KMS-11 (cell line): ENCODE results near the gene PATJ.

ENCODE experiments used
- H2AFZ ChIP-seq: fragments of 200-600 bp; sonication (generic); 2 replicates; pipeline ENCODE4 v1.6.1; 2016; ENCODE audit warnings: antibody characterized with exemption, mixed run types, low read depth
- H3K27ac ChIP-seq: fragments of 200-600 bp; sonication (generic); 2 replicates; pipeline ENCODE4 v1.6.1; 2016; ENCODE audit warnings: mild to moderate bottlenecking, mixed run types
- H3K27me3 ChIP-seq: fragments of 200-600 bp; sonication (generic); 2 replicates; pipeline ENCODE4 v1.6.1; 2017; ENCODE audit warnings: mild to moderate bottlenecking, low read depth, mixed run types, moderate library complexity; ENCODE audit not compliant: insufficient read depth
- H3K36me3 ChIP-seq: fragments of 200-600 bp; sonication (generic); 2 replicates; pipeline ENCODE4 v1.6.1; 2017; ENCODE audit warnings: mild to moderate bottlenecking, mixed run types; ENCODE audit not compliant: insufficient read depth
- H3K4me1 ChIP-seq: fragments of 200-600 bp; sonication (generic); 2 replicates; pipeline ENCODE4 v1.6.1; 2016; ENCODE audit warnings: mild to moderate bottlenecking, low read depth, mixed run types; ENCODE audit not compliant: poor library complexity, severe bottlenecking
- H3K4me2 ChIP-seq: fragments of 200-600 bp; sonication (generic); 2 replicates; pipeline ENCODE4 v1.7.0; 2016; ENCODE audit warnings: mild to moderate bottlenecking, mixed run types
- H3K4me3 ChIP-seq: fragments of 200-600 bp; sonication (generic); IDR thresholded peaks from 2 replicates; pipeline ENCODE4 v1.6.1; 2017; ENCODE audit warnings: low read depth, low read length, mixed read lengths; ENCODE audit not compliant: insufficient read depth
- H3K79me2 ChIP-seq: fragments of 200-600 bp; sonication (generic); 2 replicates; pipeline ENCODE4 v1.6.1; 2016; ENCODE audit warnings: low read depth, mixed run types; ENCODE audit not compliant: insufficient read depth
- H3K9ac ChIP-seq: fragments of 200-600 bp; sonication (generic); 2 replicates; pipeline ENCODE4 v1.6.1; 2016; ENCODE audit warnings: mild to moderate bottlenecking, mixed run types
- H4K20me1 ChIP-seq: fragments of 200-600 bp; sonication (generic); 2 replicates; pipeline ENCODE4 v1.6.1; 2016; ENCODE audit warnings: mild to moderate bottlenecking, mixed run types; ENCODE audit not compliant: insufficient read depth
- TF ChIP-seq, protein P1 (sequence below): fragments of 200-600 bp; sonication (generic); conservative IDR thresholded peaks from 2 replicates; pipeline ENCODE4 v1.6.1; 2017; ENCODE audit warnings: low read depth, mild to moderate bottlenecking, antibody characterized with exemption, low read length, moderate library complexity, mixed read lengths

Gene PATJ

DNA sequence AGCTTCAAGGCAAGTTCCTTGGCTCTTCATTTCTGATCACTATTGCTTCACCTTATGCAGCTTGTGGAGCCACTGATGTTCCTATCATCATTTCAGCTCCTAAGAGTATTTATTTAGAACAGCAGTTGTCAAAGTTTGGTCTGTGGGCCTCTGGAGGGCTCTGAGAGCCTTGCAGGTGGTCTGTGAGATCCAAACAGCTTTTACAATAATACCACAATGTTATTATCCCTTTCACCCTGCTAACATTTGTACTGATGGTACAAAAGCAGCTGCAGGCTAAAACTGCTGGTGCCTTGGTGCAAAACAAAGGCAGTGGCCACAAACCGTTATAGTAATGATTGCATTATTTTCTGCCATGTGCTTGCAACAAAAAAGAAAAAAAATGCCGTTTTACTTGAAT, 33.8 kb downstream of the PATJ start:
- no peak overlapping the region for H3K4me3 ChIP-seq
- no peaks in the 10 kb centered on the region for H3K79me2 ChIP-seq
- TF ChIP-seq, protein P1, sequence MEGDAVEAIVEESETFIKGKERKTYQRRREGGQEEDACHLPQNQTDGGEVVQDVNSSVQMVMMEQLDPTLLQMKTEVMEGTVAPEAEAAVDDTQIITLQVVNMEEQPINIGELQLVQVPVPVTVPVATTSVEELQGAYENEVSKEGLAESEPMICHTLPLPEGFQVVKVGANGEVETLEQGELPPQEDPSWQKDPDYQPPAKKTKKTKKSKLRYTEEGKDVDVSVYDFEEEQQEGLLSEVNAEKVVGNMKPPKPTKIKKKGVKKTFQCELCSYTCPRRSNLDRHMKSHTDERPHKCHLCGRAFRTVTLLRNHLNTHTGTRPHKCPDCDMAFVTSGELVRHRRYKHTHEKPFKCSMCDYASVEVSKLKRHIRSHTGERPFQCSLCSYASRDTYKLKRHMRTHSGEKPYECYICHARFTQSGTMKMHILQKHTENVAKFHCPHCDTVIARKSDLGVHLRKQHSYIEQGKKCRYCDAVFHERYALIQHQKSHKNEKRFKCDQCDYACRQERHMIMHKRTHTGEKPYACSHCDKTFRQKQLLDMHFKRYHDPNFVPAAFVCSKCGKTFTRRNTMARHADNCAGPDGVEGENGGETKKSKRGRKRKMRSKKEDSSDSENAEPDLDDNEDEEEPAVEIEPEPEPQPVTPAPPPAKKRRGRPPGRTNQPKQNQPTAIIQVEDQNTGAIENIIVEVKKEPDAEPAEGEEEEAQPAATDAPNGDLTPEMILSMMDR: no peak
- no peaks in the 10 kb centered on the region for H3K36me3 ChIP-seq
- H3K4me2 ChIP-seq: no peak overlapping the region
- H3K27ac ChIP-seq: no peak overlapping the region
- H2AFZ ChIP-seq: no peak overlapping the region
- H4K20me1 ChIP-seq: no peaks in the 10 kb centered on the region
- no peaks in the 10 kb centered on the region for H3K27me3 ChIP-seq
- no peaks in the 10 kb centered on the region for H3K4me1 ChIP-seq
- no peak overlapping the region for H3K9ac ChIP-seq

DNA sequence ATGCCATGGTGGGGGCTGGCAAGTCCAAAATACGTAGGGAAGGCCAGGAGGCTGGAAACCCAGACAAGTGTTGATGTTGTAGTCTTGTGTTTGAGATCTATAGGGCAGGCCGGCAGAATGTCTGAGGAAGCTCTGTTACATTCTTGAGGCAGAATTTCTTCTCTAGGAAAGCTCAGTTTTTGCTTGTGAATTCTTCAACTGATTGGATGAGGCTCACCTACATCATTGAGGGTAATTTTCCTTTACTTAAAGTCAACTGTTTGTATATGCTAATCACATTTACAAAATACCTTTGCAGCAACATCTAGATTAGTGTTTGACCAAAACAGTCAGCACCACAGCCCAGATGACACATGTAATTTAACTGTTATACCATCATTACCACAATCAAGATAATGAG, 37.0 kb downstream of the PATJ start:
- no peaks in the 10 kb centered on the region for H3K36me3 ChIP-seq
- H3K4me2 ChIP-seq: no peak overlapping the region
- H3K27me3 ChIP-seq: no peaks in the 10 kb centered on the region
- H3K79me2 ChIP-seq: no peaks in the 10 kb centered on the region
- H3K4me3 ChIP-seq: no peak overlapping the region
- no peak overlapping the region for H2AFZ ChIP-seq
- TF ChIP-seq, protein P1: no peak
- no peaks in the 10 kb centered on the region for H3K4me1 ChIP-seq
- H3K27ac ChIP-seq: no peak overlapping the region
- H3K9ac ChIP-seq: no peak overlapping the region
- no peaks in the 10 kb centered on the region for H4K20me1 ChIP-seq

DNA sequence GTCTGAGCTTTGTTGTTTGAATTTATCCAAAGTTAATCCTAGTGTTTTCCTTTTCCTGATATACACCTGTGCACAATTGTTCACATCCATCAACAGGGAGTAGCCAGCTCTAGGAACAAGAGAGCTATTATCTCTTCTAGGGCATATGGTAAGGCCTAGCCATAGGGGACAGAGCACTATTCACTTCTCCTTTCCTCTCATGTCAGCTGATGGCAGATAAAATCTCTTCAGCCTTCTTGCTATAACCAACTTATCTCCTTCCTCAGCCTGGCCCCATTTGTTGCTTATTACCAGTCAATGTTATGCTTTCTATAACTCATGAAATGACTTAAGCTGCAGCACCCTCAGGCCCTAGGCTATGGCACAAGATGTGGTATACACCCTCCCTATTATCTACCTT, 38.9 kb downstream of the PATJ start:
- no peaks in the 10 kb centered on the region for H3K4me1 ChIP-seq
- no peaks in the 10 kb centered on the region for H3K27me3 ChIP-seq
- H2AFZ ChIP-seq: no peak overlapping the region
- no peak overlapping the region for H3K9ac ChIP-seq
- no peak overlapping the region for H3K27ac ChIP-seq
- no peaks in the 10 kb centered on the region for H3K79me2 ChIP-seq
- TF ChIP-seq, protein P1: no peak
- no peaks in the 10 kb centered on the region for H3K36me3 ChIP-seq
- no peak overlapping the region for H3K4me3 ChIP-seq
- H3K4me2 ChIP-seq: no peak overlapping the region
- no peaks in the 10 kb centered on the region for H4K20me1 ChIP-seq

DNA sequence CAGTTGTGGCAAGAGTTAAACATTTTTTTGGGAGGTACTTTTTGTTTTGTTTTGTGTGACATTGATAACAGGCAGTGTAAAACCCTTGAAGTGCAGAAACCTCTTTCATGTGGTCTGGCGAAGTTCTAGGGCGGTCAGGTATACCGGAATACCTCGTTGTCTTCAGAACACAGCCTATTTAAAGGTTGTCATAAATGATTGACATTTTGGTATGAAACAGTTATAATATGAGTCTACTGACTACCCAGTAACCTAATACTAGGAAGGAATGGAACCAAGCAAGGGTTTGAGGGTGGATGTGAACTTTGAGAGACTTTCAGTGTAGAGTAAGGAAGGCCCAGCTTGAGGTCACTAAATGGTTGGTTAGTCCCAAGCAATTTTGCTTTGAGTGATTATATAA, 40.5 kb downstream of the PATJ start:
- Histone ChIP-seq H3K4me1 (no peaks in the 10 kb centered on the region), H3K4me2 (no peak overlapping the region), H4K20me1 (no peaks in the 10 kb centered on the region), H3K79me2 (no peaks in the 10 kb centered on the region), H3K9ac (no peak overlapping the region), H2AFZ (no peak overlapping the region), H3K27ac (no peak overlapping the region), H3K36me3 (no peaks in the 10 kb centered on the region), H3K4me3 (no peak overlapping the region), H3K27me3 (no peaks in the 10 kb centered on the region)
- TF ChIP-seq, protein P1: no peak

DNA sequence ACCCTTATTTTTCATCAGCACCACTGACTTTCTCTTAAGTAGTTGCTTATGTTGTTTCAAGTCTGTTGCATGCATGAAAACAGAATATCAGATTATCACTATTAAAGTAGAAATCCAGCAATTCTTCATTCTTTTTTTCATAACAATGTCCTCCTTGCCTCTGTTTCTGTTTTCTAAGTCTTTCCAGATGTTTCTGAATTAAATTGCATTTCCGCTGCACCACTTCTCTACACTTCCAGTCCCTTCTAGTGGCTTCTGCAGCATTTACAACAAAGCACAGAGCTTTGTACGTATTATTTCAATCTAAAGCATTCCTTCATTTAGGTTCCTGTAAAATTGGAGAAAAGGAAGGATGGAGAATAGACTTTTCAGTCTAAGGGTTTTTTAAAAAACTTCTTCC, 42.4 kb downstream of the PATJ start:
- no peaks in the 10 kb centered on the region for H3K4me1 ChIP-seq
- no peaks in the 10 kb centered on the region for H3K27me3 ChIP-seq
- no peak overlapping the region for H2AFZ ChIP-seq
- no peak overlapping the region for H3K9ac ChIP-seq
- no peaks in the 10 kb centered on the region for H3K36me3 ChIP-seq
- H3K27ac ChIP-seq: no peak overlapping the region
- no peaks in the 10 kb centered on the region for H4K20me1 ChIP-seq
- H3K4me2 ChIP-seq: no peak overlapping the region
- no peak overlapping the region for H3K4me3 ChIP-seq
- TF ChIP-seq, protein P1: no peak
- H3K79me2 ChIP-seq: no peaks in the 10 kb centered on the region
